ENCODE results near the gene PLK5.
A peak's percentile ranks its signal among the peaks of the same experiment; 100 is the strongest.
"Not testable (repeated sequence)": the region's sequence is repeated elsewhere in the genome, so short reads cannot be mapped to it uniquely, and the experiment has no call there.

PLK5 gene

GRCh38 chr19:1491849-1492170 is 32.1 kb upstream of the PLK5 start:
- no peak for DNase-seq

GRCh38 chr19:1492474-1493006 is 31.3 kb upstream of the PLK5 start:
- no peak for DNase-seq

GRCh38 chr19:1494115-1494815 is 29.6 kb upstream of the PLK5 start:
- DNase-seq, result no peak

DNA sequence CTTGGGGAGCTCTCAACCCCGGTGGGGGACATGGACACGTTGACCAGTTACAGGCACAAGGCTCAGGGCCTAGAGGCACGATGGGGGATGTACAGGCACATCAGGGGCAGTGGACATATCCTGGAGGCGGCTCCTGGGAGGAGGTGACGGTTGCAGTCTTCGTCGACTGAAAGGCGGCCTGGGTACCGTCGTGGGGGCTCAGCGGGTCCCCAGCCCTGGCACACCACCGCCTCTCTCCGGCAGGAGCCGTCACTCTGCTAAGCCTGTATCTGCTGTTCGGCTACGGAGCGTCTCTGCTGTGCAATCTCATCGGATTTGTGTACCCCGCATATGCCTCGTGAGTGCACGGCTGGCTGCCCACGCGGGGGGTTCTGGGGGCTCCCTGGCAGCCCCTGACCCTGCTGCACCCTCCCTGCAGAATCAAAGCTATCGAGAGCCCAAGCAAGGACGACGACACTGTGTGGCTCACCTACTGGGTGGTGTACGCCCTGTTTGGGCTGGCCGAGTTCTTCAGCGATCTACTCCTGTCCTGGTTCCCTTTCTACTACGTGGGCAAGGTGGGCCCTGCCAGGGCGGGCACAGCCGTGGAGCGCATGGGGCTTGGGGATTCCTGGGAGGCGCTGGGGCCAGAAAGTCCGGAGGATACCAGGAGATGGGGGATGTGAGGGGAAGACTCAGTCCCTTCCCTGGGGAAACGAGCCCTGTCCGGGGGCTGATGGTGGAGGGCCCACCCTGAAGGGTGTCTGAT is 28.7 kb upstream of the PLK5 start:
- DNase-seq, result no peak

- DNase-seq, result no peak
Observed at GRCh38 chr19:1495799-1496713, 27.8 kb upstream of the PLK5 start.

DNA sequence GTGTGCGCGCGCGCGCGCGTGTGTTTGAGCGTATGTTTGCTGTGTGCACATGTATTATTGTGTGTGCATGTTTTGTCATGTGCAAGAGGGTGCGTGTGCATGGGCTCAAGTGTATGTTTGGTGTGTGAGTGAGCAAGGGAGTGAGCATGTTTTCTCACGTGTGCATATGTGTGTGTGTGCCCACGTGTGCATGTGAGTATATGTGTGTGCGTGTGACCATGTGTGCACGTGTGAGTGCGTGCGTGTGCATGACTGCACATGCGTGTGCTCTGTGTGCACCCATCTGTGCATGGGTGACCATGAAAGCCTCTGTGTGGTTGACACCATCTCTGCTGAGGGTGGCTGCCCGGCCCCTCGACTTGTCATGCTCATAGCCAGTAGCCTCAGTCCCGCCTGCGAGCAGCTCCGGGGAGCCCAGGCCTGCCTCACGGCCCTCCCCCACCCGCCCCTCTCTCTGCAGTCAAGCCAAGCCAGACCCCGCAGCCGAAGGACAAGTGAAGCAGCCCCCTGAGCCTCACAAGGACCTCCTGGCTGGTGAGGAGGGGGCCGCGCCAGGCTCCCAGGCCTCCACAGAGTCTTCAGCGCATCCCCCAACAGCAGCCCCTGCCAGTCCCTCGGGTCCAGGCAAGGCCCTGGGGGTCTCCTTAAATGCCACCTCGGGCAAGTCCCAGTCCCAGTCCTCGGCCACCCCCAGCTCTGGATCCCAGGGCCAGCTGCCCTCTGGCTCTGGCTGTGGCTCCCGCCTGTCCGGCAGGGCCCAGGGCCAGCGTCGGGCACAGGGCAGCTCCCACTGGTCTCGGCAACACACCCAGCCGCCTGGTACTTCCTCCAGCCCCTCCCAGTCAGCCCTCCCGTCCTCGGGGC is 26.9 kb upstream of the PLK5 start:
- DNase-seq, result no peak

DNA sequence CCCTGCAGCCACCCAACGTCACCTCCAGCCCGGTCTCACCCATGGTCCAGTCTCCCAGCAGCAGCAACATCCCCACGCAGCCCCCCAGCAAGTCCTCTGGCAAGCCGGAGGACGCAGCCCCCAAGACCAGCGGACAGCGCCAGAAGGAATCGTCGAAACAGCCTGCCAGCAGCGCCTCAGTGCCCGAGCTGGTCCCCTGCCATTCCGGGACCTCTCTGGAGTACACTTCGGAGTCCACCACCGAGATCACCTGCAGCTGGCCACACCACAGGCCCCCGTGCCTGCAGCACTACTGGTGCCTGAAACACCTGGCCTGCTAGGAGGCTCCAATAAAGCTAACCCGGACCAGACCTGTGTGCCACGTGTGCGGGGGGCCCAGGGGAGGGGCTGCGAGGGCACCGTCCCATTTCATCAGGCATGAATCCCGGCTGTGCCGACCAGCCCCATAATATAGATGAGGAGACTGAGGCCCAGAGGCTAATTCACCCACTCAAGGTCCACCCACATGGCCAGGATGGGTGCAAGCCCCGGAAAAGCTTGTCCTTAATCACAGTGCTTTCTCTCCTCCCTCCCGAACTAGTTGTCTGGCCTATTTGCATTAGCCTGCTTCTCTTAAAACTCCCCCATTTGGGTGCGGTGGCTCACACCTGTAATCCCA is 26.2 kb upstream of the PLK5 start:
- DNase-seq, result no peak

DNA sequence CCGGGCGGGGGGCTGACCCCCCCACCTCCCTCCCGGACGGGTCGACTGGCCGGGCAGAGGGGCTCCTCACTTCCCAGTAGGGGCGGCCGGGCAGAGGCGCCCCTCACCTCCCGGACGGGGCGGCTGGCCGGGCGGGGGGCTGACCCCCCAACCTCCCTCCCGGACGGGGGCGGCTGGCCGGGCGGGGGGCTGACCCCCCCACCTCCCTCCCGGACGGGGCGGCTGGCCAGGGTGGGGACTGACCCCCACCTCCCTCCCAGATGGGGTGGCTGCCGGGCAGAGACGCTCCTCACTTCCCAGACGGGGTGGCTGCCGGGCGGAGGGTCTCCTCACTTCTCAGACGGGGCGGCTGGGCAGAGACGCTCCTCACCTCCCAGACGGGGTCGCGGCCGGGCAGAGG is 24.6 kb upstream of the PLK5 start:
- not testable (repeated sequence) for DNase-seq

- DNase-seq, result no peak
Observed at GRCh38 chr19:1501200-1501595, 22.7 kb upstream of the PLK5 start.

DNA sequence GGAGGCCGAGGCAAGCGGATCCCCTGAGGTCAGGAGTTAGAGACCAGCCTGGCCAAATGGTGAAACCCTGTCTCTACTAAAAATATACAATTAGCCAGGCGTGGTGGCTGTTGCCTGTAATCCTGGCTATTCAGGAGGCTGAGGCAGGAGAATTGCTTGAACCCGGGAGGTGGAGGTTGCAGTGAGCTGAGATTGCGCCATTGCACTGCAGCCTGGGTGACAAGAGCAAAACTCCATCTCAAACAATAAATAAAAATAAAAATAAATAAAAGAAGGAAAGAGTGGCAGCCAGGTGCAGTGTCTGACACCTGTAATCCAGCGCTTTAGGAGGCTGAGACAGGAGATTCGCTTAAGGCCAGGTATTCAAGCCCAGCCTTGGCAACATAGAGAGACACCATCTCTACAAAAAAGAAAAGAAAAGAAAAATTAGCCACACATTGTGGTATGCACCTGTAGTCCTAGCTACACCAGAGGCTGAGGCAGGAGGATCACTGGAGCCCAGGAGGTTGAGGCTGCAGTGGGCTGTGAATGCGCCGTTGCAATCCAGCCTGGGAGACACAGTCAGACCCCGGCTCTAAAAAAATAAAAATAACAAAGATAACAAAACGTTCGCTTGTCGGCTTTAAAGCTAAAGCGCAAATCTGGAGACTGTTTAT is 21.3 kb upstream of the PLK5 start:
- DNase-seq, result no peak

DNA sequence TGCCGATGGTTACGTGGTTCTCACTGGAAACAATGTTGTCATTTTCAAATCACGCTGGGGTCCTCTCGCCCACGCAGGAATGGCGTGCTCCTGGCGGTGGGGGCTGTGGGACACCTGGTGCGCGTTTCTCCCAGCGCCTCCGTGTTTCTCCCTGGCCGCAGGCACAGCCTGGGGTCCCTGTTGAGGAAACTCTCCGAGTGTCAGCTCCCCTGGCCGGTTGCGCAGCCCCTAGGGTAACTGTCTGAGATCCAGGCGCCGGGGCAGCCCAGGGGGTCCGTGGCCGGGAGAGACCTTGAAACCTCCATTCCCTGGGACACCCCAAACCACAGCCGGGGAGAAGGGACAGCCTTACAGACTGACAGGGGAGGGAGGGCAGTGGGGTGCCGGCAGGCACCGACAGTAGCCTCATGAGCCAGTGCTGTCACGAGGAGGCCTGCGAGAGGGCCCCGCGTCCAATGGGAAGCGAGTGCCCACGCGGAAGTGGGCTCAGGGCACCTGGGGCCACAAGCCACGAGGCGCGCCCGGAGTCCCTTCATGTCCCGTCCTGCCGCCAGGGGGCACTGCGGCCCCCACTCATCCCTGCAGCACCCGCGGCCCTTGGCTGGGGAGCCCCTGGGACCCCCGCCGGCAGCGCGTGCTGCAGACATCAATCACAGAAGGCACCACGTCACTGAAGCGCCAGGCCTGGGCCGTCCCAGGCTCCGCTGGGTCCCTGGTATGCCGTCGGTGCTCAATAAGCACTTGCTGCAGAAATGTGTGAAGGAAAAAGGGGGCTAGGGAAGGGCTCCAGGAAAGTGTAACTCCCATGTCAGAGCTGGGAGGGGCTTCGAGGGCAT is 20.6 kb upstream of the PLK5 start:
- DNase-seq, result peak; percentile 21

- DNase-seq, result no peak
Observed at GRCh38 chr19:1503925-1504773, 19.7 kb upstream of the PLK5 start.

DNA sequence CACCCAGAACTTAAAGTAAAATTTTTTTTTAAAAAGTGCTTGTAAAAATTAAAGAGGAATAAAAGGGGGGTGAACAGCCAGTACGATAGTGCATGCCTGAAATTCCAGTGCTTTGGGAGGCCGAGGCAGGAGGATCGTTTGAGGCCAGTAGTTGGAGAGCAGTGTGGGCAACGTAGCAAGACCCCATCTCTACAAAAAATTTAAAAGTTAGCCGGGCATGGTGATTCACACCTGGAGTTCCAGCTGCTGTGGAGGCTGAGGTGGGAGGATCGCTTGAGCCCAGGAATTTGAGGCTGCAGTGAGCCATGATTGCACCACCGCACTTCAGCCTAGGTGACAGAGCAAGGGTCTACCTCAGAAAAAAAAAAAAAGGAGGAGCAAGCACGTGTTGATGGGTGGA is 18.9 kb upstream of the PLK5 start:
- no peak for DNase-seq

GRCh38 chr19:1505991-1506881 is 17.6 kb upstream of the PLK5 start:
- DNase-seq, result no peak

- DNase-seq, result no peak
Observed at GRCh38 chr19:1507192-1507660, 16.7 kb upstream of the PLK5 start.

- peak; percentile 95 for DNase-seq
Observed at GRCh38 chr19:1507763-1508506, 15.9 kb upstream of the PLK5 start.

GRCh38 chr19:1508507-1508856 is 15.4 kb upstream of the PLK5 start:
- no peak for DNase-seq

Data from fibroblast of upper back skin (primary cell).